Mesenteric fat pad (tissue), 1 donor: ENCODE results near the gene AMIGO2. TPM values are rescaled to one million over a fixed set of nuclear protein-coding genes. Genes with fewer than 3 reads are reported as not detected.
A peak's percentile ranks its signal among the peaks of the same experiment; 100 is the strongest.
"Not testable (repeated sequence)": the region's sequence is repeated elsewhere in the genome, so short reads cannot be mapped to it uniquely, and the experiment has no call there.

Experiments used
- DNase-seq: peaks from one replicate; pipeline ENCODE4 v3.0.0-alpha.2; 2020; ENCODE audit warnings: low spot score
- long read RNA-seq: library from polyadenylated mRNA; unstranded; transcript quantifications from one replicate; pipeline ENCODE4 v2.0.0, GENCODE V29; 2020
- total RNA-seq: library from RNA; stranded (reverse); fragmentation: NEBNext Ultra II Directional; extraction: Animal tissue kit (Norgen Biotek cat#: 25700); gene quantifications from one replicate; pipeline ENCODE4 v1.2.1, GENCODE V29; 2021
- donor health status: DM: yes; HTN: yes; CAD: no.

AMIGO2 gene
- 16.4 TPM for total RNA-seq
- long read RNA-seq, transcript AMIGO2-203 (3 exons, 2,856 nt): minor isoform, 5 of 24 reads
- long read RNA-seq, transcript AMIGO2-201 (2 exons, 3,763 nt): major isoform, 14 of 24 reads
- long read RNA-seq, partial matches to known transcripts: 0 of 24 reads
- long read RNA-seq, other reads (novel, unspliced or antisense): 4 of 24 reads

GRCh38 chr12:47079468-47079980, at the start of gene AMIGO2, which contains the start of gene PCED1B:
TSS of gene AMIGO2 (minus strand) at chr12:47079959. CDS start at chr12:47079002, 957 bp downstream.
TSS of gene PCED1B (plus strand) at chr12:47079621. CDS start at chr12:47235064, 155,443 bp downstream.
- DNase-seq: peak; percentile 93

GRCh38 chr12:47126246-47126645, 46.5 kb upstream of the AMIGO2 start:
- DNase-seq: no peak

GRCh38 chr12:47124451-47124850, 44.7 kb upstream of the AMIGO2 start:
- DNase-seq: no peak

GRCh38 chr12:47123730-47124129, 44.0 kb upstream of the AMIGO2 start:
- no peak for DNase-seq

- DNase-seq: no peak
Observed at GRCh38 chr12:47122602-47123001, 42.8 kb upstream of the AMIGO2 start.

- no peak for DNase-seq
Observed at GRCh38 chr12:47121146-47121545, 41.4 kb upstream of the AMIGO2 start.

- no peak for DNase-seq
Observed at GRCh38 chr12:47120736-47121135, 41.0 kb upstream of the AMIGO2 start.

GRCh38 chr12:47117305-47117704, 37.5 kb upstream of the AMIGO2 start:
- not testable (repeated sequence) for DNase-seq

GRCh38 chr12:47114481-47114892, 34.7 kb upstream of the AMIGO2 start:
- DNase-seq: no peak

- no peak for DNase-seq
Observed at GRCh38 chr12:47112679-47113078, 32.9 kb upstream of the AMIGO2 start.

- DNase-seq: no peak
Observed at GRCh38 chr12:47111854-47112253, 32.1 kb upstream of the AMIGO2 start.

- DNase-seq: no peak
Observed at GRCh38 chr12:47111392-47111778, 31.6 kb upstream of the AMIGO2 start.

GRCh38 chr12:47110718-47111391, 31.1 kb upstream of the AMIGO2 start:
- DNase-seq: no peak

- DNase-seq: no peak
Observed at GRCh38 chr12:47110011-47110541, 30.3 kb upstream of the AMIGO2 start.

GRCh38 chr12:47107926-47108325, 28.2 kb upstream of the AMIGO2 start:
- DNase-seq: no peak

GRCh38 chr12:47107446-47107845, 27.7 kb upstream of the AMIGO2 start:
- no peak for DNase-seq

- DNase-seq: no peak
Observed at GRCh38 chr12:47105914-47106674, 26.3 kb upstream of the AMIGO2 start.

- no peak for DNase-seq
Observed at GRCh38 chr12:47102845-47103651, 23.3 kb upstream of the AMIGO2 start.

- no peak for DNase-seq
Observed at GRCh38 chr12:47102406-47102805, 22.6 kb upstream of the AMIGO2 start.

- no peak for DNase-seq
Observed at GRCh38 chr12:47100160-47100559, 20.4 kb upstream of the AMIGO2 start.

GRCh38 chr12:47099610-47100009, 19.9 kb upstream of the AMIGO2 start:
- no peak for DNase-seq
